Gastrocnemius medialis (tissue), 4 donors: Measurements from ENCODE around the gene G6PC1.
"Not testable (repeated sequence)": the region's sequence is repeated elsewhere in the genome, so short reads cannot be mapped to it uniquely, and the experiment has no call there.

Source experiments
- CTCF ChIP-seq, 5 experiments: fragments of 450-650 bp in 3 of 5; fragments of 200-600 bp in 2 of 5; sonication (generic) in 2 of 5; IDR thresholded peaks in 4 of 5; conservative IDR thresholded peaks in 1 of 5; 1 replicate in 4 of 5; 2 replicates in 1 of 5; pipeline ENCODE4 v1.5.1; 2016 to 2019; ENCODE audit warnings: antibody characterized with exemption in 5 of 5, mild to moderate bottlenecking in 3 of 5, moderate library complexity in 3 of 5
- POLR2A ChIP-seq, 2 donors: fragments of 450-650 bp; IDR thresholded peaks; one replicate each; pipeline ENCODE4 v1.6.1; 2017; ENCODE audit warnings: antibody characterized with exemption in 2 of 2, mild to moderate bottlenecking in 2 of 2, moderate library complexity in 2 of 2

- TF ChIP-seq CTCF (IDR thresholded peaks at IDR 0.05 in 4 of 5, conservative IDR thresholded peaks at IDR 0.05 in 1 of 5); POLR2A (IDR thresholded peaks at IDR 0.05): not testable (repeated sequence)
Measured at GRCh38 chr17:42851371-42852240, 49.0 kb upstream of the G6PC1 start.
